ENCODE measurements around the gene SH3RF2.

- TF ChIP-seq POLR2A (IDR thresholded peaks at IDR 0.05) (no peak), CTCF (IDR thresholded peaks at IDR 0.05) (no peak)
Measured at GRCh38 chr5:145949474-145949873, 13.1 kb downstream of the SH3RF2 start.
